Stimulated activated CD4-positive, alpha-beta T cell treated with anti-CD3 and anti-CD28 coated beads, Interleukin-1b, Interleukin-23, amount 100 ng/mL, for 4 hours (primary cell): ENCODE data around the gene PRKACB.

Experiments
- DNase-seq, 2 donors: peaks; one replicate each; pipeline ENCODE4 v3.0.0-alpha.2; 2020; ENCODE audit warnings: low read depth in 2 of 2

PRKACB gene

DNA sequence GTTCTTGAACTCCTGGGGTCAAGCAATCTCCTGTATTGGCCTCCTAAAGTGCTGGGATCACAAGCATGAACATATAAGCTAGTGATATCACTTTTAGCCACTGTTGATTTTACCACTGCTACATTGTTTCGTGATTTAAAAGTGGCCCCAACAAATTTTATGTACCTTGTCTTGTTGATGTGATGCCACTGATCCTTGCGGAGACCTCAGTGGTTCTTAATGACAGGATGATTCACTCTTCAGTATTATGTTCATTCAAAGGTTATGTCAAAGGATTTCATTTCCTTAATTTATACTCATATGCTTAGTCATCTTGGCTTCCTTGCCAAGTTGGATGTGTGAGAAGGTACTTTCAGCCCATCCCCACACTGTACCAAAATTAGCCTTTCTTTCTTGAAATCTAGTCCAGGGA, 12.1 kb downstream of the PRKACB start:
- DNase-seq: no peak

DNA sequence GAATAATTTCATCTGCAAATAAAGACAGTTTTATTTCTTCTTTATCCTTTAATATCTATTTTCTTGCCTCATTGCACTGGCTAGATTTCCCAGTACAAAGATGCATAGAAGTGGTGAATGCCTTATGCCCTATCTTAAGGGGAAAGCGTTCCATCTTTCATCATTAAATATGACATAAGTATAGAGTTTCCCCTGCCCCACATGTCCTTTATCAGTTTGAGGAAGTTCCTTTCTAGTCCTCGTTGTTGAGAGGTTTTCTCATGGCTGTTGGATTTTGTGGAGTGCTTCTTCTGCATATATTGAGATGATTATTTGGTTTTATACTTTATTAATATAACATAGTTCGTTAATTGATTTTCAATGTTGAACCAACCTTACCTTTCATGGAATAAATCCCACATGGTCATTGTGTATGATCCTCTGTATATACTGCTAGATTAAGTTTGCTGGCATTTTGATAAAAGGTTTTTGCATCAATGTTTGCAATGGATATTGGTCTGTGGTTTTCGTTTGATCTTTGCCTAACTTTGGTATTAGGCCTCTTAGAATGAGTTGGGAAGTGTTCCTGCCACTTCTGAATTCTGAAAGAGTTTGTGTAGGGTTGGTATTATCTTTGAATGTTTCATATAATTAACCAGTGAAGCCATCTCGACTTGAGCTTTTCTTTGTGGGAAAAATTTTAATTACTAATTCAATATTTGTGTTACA, 15.6 kb downstream of the PRKACB start:
- no peak for DNase-seq

GRCh38 chr1:84162295-84162694, 18.2 kb downstream of the PRKACB start:
- no peak for DNase-seq

DNA sequence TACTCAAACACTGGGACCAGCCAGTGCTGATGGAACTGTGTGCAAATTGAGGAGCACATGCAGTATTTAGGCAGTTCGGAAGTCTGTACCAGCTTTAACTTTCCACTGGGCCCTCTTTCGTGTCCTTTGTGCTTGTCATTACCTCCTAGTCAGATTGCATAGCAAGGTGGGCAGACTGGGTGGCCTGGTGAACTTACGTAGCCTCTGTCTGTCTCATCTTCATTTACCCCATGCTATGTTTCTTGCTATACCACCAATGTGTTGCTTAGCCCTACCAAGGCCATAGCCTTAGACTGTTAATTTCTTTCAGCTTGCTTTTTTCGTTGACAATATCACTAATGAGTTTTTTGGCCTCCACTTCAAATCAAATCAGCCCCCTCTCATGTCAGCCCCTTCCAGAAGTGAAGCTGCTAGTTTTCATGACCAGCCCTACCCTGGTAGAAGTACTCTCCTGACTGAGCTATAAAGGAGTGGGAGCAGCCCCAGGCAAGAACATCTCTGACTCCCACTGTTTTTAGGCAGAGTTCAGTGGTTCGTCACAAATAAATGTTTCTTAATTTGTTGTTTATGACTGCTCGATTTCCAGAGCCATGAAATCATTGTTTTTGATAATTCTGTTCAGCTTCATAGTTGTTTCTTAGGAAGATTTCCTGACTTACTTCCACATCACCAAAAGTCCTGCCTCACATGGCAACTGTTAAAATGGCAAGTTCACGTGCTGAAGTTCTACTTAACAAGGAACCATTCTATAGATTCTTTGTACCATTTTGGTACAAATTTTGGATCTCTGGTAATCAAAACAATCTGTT, 19.3 kb downstream of the PRKACB start:
- DNase-seq: no peak

GRCh38 chr1:84164161-84164560, 20.1 kb downstream of the PRKACB start:
- DNase-seq: no peak

GRCh38 chr1:84164567-84165021, 20.5 kb downstream of the PRKACB start:
- DNase-seq: no peak

DNA sequence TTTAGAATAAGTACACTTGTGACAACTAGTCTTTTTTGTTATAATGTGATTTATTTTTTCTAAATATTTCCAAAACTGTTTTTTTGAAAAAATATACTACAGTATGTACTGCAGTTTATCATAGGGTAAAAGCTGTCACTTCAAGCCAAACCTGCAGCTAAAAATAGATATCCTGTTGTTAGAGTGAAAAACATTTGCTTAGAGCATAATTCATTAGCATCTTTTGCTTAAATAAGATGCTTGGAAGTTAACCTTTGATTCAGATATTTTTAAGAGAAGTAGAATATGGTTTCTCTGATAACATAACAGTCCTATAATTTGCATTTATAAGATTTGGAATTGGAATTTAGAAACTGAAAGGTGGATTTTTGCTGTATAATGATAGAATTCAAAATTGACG, 21.5 kb downstream of the PRKACB start:
- no peak for DNase-seq

- no peak for DNase-seq
Measured at GRCh38 chr1:84166797-84167196, 22.7 kb downstream of the PRKACB start.

DNA sequence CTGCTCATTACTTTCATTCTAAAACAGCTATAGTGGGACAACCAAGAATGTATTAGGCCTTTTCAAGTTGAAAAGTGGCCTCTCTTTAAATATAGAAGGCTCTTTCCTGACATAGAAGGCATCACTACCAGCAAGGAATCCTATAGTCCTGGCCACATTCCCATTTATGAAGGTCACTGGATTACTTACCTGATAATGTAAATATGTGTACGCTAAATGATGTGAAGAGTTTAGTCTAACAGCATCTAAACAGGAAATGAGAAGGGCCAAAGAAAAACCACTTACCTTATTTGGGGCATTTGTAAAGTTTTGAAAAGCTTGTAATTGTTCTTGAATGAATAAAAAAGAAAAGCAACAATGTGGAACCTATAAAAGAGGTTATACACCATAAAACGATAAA, 24.7 kb downstream of the PRKACB start:
- DNase-seq: no peak

DNA sequence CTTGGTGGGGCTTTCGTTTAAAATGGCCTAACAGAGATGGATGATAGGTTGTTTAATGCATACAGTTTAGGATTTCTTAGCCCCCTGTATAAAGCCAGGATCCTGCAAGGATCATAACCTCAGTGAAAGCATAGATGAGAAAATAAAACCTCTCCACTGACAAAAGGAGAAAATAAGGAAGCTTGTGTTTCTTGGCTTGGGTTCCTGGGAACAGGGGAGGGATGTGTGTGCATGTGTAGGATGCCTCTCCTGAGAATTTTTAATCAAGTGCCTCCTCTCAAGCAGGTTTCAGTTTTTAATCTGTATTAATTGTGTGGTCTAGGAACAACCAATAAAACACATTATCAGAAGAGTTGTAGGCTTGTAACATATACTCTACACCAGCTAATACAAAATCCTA, 26.1 kb downstream of the PRKACB start:
- DNase-seq: no peak

- DNase-seq: no peak
Measured at GRCh38 chr1:84171481-84171880, 27.4 kb downstream of the PRKACB start.

GRCh38 chr1:84174051-84174556, 30.0 kb downstream of the PRKACB start:
- DNase-seq: no peak

DNA sequence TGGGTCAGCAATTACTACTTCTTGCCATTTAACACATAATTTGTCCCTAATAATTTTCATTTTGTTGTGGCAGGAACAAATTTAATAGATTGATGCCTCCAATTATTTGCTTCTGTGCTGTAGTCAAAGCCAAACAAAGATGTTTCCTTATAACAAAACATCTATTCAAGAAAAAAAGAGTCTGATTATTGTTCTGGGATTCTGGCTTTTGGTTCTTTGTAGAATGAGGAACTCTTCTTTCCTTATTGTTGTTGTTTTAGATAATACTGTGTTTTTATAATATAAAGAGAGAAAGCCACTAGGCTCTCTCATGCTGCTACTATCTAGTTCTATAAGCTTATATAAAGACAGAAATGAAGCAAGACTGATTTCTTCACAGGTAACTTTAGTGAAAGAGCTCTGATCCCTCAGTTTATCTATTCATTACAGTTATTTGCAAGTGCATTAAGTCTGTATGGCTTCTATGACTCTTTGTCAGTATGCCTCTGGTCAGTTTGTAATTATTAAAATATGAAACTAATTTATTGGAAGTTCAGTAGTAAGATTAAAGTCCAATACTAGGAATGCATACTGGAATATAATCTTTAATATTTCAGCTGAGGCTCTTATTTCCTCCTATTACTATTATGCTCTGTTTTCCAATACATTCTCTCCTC, 37.4 kb downstream of the PRKACB start:
- DNase-seq: no peak

DNA sequence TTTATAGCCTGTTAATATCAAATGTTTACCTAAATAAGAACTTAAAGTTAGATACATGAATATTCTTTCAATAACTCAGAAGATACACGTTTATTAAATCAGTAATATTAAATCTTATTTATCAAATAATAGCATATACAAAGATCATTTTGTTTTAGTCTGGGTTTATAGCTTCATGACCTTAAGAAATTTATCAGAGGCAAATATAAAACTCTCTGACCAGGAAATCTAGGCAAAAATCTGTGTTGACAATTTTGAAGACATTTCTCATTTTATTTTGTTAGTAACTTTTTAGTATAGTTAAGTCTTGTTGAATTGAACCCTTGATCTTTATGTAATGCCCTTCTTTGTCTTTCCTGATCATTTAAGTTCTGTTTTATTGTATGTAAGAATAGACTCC, 46.4 kb downstream of the PRKACB start:
- no peak for DNase-seq

DNA sequence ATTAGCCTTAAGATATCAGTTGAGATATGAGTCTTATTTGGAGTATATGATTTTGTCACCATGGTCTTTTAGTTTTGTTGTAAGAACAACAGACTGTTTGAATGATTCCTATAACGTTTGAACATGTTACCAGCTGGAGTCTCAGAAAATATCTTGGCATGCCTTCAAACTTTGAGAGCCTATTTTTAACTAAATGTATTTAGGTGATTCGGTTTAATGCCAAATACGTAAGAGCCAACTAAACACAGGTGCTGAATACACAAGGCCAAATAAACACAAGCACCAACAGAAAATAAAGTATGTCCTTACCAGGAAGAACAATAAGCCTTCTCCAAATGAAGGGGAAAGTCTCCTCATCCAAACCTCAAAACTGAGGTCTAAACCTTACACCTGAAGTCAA, 48.6 kb downstream of the PRKACB start:
- DNase-seq: no peak

DNA sequence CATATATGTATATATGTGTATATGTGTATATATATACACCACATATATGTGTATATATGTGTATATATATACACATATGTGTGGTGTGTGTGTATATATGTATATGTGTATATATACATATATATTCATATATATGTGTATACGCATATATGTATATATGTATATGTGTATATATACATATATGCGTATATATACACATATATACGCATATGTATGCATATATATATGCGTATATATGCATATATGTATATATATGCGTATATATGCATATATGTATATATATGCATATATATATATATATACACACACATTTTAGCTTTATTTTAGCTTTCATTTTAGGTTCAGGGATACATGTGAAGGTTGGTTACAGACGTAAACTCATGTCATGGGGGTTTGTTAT, 54.8 kb downstream of the PRKACB start:
- no peak for DNase-seq

DNA sequence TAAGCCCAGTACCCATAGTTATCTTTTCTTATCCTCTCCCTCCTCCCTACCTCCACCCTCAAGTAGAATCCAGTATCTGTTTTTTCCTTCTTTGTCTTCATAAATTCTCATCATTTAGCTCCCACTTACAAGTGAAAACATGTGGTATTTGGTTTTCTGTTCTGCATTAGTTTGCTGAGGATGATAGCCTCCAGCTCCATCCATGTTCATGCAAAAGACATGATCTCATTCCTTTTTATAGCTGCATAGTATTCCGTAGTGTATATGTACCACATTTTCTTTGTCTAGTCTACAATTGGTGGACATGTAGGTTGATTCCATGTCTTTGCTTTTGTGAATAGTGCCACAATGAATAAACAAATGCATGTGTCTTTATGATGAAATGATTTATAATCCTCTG, 55.2 kb downstream of the PRKACB start:
- DNase-seq: no peak

GRCh38 chr1:84202126-84202525, 58.1 kb downstream of the PRKACB start:
- DNase-seq: no peak

DNA sequence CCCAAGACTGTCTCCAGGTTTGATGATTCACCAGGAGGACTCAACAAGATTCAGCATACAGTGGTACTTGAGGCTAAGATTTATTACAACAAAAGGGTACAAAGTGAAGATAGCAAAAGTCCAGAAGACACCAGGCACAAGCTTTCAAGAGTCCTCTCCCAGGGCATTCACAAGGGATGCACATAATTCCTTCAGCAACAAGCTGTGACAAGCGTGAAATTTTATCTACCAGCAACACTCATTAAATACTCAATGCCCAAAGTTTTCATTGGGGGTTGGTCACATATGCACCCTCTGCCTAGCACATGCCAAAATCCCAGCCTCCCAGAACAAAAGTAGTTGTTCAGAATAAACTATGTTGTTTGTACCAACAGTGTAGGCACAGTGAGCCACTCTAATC, 62.3 kb downstream of the PRKACB start:
- DNase-seq: no peak

- no peak for DNase-seq
Measured at GRCh38 chr1:84208935-84209334, 64.9 kb downstream of the PRKACB start.

DNA sequence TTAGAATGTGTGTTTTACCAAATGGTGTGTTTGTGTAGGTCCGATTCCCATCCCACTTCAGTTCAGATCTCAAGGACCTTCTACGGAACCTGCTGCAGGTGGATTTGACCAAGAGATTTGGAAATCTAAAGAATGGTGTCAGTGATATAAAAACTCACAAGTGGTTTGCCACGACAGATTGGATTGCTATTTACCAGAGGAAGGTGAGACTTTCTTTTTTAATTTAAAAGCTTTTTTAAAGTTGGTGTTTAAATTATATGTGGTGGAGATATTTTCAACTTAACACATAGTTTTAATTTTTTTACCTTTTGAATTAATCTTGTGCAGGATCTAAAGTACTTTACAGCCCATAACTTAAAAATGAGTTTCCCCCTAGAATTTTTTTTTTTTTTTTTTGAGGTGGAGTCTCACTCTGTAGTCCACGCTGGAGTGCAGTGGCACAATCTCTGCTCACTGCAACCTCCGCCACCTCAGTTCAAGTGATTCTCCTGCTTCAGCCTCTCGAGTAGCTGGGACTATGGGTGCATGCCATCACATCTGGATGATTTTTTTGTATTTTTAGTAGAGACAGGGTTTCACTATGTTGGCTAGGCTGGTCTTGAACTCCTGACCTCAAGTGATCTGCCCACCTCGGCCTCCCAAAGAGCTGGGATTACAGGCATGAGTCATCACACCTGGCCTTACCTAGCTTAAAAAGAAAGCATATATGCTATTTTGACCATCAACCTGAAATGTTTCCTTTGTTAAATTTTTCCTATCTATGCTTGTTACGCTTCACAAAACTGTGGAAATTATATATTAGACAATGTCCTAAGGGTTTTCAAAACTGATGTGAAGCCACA, 70.3 kb downstream of the PRKACB start:
- no peak for DNase-seq

- no peak for DNase-seq
Measured at GRCh38 chr1:84217239-84217638, 73.2 kb downstream of the PRKACB start.
